Heart left ventricle (tissue), 13 donors: ENCODE results near the gene BEST4.

Source experiments
- POLR2A ChIP-seq, 2 donors: fragments of 450-650 bp; IDR thresholded peaks; one replicate each; pipeline ENCODE4 v1.6.1; 2017; ENCODE audit warnings: antibody characterized with exemption in 2 of 2, mild to moderate bottlenecking in 2 of 2, moderate library complexity in 2 of 2
- TF ChIP-seq, protein P1 (sequence below), 12 donors: fragments of 200-600 bp; sonication (generic) in 4 of 12; IDR thresholded peaks; one replicate each; pipeline versions ENCODE4 v1.5.0 to v1.8.0; 2018 to 2022; ENCODE audit warnings: antibody characterized with exemption in 12 of 12, mild to moderate bottlenecking in 5 of 12
- donor health status: ischemic (EF 13 %, LVEDD 7.1; RV severe dilation, severe dysfunction).
- donor health status: DM: no; HTN: yes; CAD: no.
- donor health status: DM: no; HTN: no; CAD: no.
- donor health status: ischemic (EF 25% LVEDD 6.9; RV normal size, moderate dysfunction).
- donor health status: ischemic (EF 25% LVEDD 5.7; RV mildly dilated, moderate dysfunction).
- donor health status: ischemic (EF 35%, LVEDD 5.7; RV mildly dilated, moderate dysfunction).
- donor health status: nonischemic (EF 11% LVEDD 7.7; RV severe dilation, severe dysfunction).
- donor health status: DM: yes; HTN: yes; CAD: no.
- donor health status: PGD.
- donor health status: ischemic (EF 29% LVEDD 5.4; RV normal size, mild dysfunction).
- donor health status: nonischemic (EF 23%, LVEDD 6.1; RV moderate dilation, normal function).

DNA sequence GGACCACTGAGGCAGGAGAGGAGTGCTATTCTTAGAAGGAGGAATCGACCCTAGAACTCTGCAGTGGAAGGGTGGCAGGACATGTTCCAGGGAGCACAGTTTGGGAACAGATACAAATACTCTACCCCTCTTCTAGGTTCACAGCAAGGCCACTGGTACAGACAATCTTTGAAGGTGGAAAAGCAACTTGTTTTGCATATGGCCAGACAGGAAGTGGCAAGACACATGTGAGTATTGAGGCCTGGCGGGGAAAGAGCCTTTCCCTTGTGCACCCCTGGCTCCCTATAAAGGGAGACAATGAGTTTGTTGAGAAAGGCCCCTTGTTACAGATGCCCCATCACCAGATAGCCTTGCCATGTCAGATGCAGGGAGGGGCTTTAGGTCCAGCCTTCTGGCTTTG, 30.6 kb downstream of the BEST4 start:
- TF ChIP-seq, protein P1, sequence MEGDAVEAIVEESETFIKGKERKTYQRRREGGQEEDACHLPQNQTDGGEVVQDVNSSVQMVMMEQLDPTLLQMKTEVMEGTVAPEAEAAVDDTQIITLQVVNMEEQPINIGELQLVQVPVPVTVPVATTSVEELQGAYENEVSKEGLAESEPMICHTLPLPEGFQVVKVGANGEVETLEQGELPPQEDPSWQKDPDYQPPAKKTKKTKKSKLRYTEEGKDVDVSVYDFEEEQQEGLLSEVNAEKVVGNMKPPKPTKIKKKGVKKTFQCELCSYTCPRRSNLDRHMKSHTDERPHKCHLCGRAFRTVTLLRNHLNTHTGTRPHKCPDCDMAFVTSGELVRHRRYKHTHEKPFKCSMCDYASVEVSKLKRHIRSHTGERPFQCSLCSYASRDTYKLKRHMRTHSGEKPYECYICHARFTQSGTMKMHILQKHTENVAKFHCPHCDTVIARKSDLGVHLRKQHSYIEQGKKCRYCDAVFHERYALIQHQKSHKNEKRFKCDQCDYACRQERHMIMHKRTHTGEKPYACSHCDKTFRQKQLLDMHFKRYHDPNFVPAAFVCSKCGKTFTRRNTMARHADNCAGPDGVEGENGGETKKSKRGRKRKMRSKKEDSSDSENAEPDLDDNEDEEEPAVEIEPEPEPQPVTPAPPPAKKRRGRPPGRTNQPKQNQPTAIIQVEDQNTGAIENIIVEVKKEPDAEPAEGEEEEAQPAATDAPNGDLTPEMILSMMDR (IDR thresholded peaks at IDR 0.05), result no peak
- TF ChIP-seq POLR2A (IDR thresholded peaks at IDR 0.05), result no peak
